GM19395 (cell line): Measurements from ENCODE around the gene DDX54.
A peak's percentile ranks its signal among the peaks of the same experiment; 100 is the strongest.

Source experiments
- ATAC-seq: cut with Tn5 transposase; IDR thresholded peaks from one replicate; pipeline ENCODE4 v1.9.1; 2021; ENCODE audit warnings: mild to moderate bottlenecking, moderate library complexity; ENCODE audit not compliant: unreplicated experiment

Gene DDX54

GRCh38 chr12:113195598-113195997 lies 10.3 kb upstream of the DDX54 start:
- ATAC-seq: no peak

GRCh38 chr12:113194971-113195391 lies 9.7 kb upstream of the DDX54 start:
- no peak for ATAC-seq

GRCh38 chr12:113191227-113191626 lies 5.9 kb upstream of the DDX54 start:
- ATAC-seq: no peak

DNA sequence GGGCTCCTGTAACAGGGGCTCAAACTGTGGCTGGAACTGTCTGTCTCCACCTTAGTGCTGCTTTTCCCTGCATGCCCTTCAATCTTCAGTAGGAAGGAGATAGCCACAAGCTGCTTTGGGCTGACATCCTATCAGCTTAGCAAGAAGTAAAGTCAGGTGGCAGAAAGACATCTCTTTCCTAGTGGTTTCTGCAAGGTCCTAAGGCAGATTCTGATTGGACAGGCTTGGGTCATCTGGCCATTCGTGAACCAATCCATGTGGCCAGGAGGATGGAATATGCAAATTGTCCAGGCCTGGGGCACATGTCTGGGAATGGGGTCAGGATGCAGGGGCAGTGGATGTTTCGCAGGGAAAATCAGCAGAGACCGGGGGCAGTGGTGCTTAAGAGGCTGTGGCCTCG lies 5.5 kb upstream of the DDX54 start:
- no peak for ATAC-seq

DNA sequence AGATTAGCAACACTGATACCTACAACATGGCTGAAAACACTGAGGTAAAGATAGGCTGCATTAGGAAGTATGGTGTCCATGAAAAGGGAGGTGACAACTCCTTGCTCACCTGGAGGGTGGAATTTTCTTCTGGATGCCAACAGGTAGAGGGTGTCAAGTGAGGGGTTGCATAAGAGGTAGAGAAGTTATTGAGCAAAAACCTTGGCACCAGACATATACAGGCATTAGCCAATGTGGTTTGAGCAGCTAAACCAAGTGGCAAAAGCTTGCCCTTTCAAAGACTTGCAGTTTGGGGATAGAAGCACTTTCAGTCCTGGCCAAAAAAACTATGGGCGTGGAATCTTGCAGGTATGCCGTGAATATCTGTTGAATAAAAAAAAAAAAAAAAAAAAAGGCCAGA lies 4.1 kb upstream of the DDX54 start:
- no peak for ATAC-seq

GRCh38 chr12:113186666-113187325 lies 1.5 kb upstream of the DDX54 start:
- no peak for ATAC-seq

DNA sequence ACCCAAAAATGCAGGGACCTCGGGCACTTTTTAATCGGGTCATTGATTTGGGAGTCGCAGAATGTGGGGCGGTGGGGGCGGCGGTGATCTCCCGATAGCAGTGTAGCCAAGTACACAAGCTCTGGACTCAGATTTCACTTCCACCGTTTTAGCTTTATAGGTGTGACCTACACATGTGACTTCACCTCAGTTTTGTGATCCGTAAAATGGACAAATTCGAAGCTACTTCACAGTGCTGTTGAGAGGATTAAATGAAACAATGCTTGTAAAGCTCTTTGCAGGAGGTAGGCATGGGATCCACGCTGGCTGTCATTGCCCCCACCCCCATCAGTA lies 721 bp upstream of the DDX54 start:
- ATAC-seq: no peak

DNA sequence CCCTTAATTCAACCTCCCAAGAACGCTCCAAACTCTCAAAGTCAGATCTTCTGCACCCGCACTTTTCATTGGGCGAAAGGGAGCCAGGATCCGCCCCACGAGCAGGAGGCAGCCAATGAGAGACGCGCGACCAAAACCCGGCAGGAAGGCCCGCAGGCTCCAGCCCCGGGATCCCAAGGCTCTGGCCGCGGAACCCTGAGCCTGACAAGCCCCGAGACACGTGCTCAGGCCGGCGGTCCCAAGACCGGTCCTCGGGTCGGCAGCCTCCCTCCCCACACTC lies 438 bp downstream of the DDX54 start:
- ATAC-seq: peak; percentile 81

DNA sequence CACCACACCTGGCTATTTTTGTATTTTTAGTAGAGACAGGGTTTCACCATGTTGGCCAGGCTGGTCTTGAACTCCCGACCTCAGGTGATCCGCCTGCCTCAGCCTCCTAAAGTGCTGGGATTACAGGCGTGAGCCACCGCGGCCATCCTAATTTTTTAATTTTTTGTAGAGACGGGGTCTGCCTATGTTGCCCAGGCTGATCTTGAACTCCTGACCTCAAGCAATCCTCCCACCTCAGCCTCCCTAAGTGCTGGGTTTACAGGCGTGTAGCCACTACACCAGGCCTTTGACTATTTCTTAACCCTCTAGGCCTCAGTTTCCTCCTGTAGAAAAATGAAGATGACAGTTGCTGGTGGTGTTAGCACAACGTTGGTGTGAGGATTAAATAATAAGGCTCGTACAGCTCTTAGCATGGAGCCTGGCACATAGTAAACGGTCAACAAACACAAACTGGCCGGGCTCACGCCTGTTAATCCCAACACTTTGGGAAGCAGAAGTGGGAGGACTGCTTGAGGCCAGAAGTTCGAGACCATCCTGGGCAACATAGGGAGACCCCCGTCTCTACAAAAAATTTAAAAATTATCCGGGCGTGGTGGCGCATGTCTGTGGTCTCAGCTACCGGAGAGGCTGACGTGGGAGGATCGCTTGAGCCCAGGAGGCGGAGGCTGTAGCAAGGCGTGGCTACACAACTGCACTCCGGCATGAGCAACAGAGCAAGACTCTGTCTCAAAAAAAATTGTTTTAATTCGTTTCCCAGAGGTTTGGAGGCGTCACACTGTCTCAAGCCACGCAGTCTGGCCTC lies 979 bp downstream of the DDX54 start:
- ATAC-seq: peak; percentile 71

GRCh38 chr12:113183030-113183589 lies 2.2 kb downstream of the DDX54 start:
- no peak for ATAC-seq

DNA sequence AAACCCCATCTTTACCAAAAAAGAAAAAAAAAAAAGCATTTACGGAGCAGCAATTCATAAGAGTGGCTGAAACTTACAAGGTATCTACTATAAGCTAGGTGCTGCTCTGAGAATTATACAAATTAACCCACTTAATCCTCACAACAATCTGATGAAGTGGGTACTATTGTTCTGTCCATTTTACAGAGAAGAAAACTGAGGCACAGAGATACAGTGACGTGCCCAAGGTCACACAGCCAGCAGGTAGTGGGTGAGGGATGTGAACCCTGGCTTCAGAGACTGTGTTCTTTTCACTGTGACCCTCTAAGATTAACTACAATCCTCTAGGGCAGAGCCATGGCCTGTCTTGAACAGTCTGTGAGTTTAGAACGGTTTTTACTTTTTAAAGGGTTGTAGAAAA lies 3.3 kb downstream of the DDX54 start:
- ATAC-seq: no peak

- no peak for ATAC-seq
These were observed 4.9 kb downstream of the DDX54 start for GRCh38 chr12:113180333-113180732.

GRCh38 chr12:113179023-113179422 lies 6.3 kb downstream of the DDX54 start:
- ATAC-seq: no peak

DNA sequence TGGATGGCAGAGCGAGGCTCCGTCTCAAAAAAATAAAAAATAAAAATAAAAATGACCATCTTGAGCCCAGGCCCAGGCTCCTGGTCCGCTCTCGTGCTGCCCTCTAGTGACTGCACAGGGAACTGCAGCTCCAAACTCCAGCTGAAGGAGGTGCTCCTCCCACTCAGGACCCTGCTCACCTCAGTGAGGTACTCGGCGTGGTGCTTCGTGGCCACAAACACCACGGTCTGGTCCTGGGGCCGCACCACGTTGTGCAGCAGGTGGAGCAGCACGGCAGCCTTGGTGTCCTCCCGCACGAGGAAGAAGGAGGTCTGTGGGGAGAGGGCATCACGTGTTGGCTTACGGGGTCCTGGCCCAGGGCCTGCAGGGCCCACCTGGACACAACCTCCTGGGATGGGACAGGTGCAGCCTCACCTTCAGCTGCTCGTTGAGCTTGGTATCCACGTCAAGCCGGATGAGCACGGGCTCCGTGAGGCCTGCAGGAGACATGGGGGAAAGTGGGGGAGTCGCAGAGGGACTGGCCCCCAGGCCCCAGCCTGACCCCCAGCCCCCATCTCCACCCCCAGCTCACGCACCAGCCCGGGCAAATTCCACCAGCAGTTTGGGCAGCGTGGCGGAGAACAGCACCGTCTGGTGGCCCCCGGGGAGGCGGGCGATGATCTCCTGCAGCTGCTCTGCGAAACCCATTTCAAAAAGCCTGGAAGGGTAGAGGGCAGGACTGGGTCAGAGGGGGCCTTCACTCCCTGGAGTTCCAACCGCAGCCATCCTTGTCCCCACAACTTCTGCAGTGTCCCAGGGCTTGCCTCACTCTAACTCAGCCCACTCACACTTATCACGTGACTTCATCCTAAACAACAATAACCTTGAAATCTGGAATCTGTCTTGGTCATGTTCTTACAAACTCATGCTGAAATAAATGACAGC lies 10.6 kb downstream of the DDX54 start:
- ATAC-seq: no peak

DNA sequence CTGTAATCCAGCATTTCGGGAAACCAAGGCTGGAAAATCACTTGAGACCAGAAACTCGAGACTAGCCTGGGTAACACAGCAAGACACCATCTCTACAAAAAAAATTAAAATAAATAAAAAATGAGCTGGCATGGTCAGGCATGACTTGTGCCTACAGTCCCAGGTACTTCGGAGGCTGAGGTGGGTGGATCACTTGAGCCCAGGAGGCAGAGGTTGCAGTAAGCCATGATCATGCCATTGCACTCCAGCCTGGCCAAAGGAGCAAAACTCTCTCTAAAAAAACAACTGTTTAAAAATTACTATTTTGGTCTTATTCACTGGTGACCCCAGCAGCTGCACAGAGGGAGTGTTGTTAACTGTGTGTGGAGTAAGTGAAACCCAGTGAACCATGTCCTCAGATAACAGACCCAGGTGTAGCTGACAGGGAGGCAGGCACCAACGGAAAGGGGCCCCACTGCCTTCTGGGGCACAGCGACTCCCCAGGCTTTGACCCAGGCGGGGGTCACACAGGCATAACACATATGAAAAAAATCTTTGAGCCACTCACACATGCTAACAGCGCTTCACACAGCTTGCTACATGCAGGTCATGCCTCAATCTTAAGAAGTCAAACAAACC lies 12.1 kb downstream of the DDX54 start:
- ATAC-seq: peak; percentile 75

GRCh38 chr12:113172185-113172584 lies 13.1 kb downstream of the DDX54 start:
- no peak for ATAC-seq

DNA sequence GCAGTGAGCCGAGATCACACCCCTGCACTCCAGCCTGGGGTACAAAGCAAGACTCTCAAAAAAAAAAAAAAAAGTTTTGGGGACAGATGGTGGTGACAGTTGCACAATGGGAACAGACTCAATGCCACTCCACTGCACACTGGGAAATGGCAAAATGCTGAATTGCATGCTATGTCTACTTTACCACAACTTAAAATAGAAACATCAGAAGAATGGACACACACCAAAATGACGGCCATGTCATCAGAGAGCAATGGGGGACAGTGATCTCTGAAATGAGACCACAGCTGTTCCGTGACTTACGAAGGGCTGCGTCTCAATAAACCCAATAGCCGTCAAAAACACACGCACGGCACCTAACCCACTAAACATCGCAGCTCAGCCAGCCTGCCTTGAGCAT lies 13.7 kb downstream of the DDX54 start:
- ATAC-seq: no peak

GRCh38 chr12:113170926-113171325 lies 14.4 kb downstream of the DDX54 start:
- no peak for ATAC-seq

DNA sequence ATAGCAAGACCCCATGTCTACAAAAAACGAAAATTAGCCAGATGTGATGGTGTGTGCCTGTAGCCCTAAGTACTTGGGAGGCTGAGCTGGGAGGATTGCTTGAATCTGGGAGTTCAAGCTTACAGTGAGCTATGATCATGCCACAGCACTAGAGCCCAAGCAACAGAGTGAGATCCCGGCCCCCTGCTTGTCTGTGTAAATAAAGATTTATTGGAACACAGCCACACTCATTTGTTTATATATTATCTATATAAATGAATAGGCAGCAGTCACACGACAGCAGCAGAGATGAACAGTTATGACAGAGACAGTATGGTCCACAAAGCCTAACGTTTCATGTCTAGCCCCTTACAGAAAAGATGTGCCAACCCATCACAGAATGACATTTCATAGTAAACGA lies 14.8 kb downstream of the DDX54 start:
- no peak for ATAC-seq

DNA sequence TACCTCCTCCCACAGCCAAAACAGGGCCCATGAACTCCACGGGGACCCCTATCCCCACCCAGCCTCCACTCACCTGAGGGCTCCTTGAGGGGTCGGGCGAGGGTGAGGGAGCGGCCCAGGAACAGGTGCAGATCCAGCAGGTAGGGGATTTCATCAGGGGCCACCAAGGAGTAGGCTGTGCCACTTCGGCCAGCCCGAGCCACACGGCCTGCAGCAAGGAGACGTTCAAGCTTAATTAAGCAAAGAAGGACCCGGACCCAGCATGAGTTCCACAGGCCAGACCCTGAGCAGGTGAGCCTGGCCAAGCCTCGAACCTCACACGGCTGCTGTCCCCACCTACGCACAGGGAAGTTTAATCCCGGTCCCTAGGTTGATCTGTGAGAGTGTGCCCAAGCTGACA lies 15.6 kb downstream of the DDX54 start:
- no peak for ATAC-seq

DNA sequence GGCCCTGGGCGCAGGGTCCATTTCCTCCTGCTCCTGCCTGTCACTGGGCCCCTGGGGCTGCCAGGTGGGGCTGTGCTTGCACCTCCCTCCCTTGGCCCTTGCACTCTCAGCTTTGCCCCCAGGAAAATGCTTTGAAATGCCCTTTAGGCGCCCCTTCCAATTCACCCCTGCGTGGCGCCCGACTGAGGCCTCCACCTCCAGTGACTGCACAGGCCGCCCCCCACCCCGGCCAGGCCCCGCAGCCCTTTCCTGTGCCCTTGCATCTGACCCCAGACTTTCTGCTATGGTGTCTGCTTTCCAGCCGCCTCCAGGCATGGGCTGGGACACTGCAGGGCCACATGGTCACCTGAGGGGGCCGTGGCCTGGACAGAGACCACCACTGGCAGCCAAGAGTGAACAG lies 17.4 kb downstream of the DDX54 start:
- ATAC-seq: no peak
